ENCODE data around the gene NAPSA. TPM values are rescaled to one million over a fixed set of nuclear protein-coding genes. Genes with fewer than 3 reads are reported as not detected.
"Not testable (repeated sequence)": the region's sequence is repeated elsewhere in the genome, so short reads cannot be mapped to it uniquely, and the experiment has no call there.

NAPSA gene
- total and polyA plus RNA-seq, 2 of the 8 experiments (the other 6 are each of a cell fraction or from before 2014, with no cell fraction given), result 0.71 to 0.73 TPM

- DNase-seq (ENCODE audit: low read depth in 1 of 2, low spot score in 2 of 2); H4K5ac ChIP-seq (ENCODE audit: insufficient read length, low read depth, low read length); H3K27ac ChIP-seq (ENCODE audit: low read depth, low read length); H3K14ac ChIP-seq (ENCODE audit: insufficient read length); H2BK12ac ChIP-seq (ENCODE audit: low read depth, low read length); H2BK120ac ChIP-seq (replicated peaks; ENCODE audit: low read depth, low read length); H2BK20ac ChIP-seq (ENCODE audit: low read length); H3K4me3 ChIP-seq (ENCODE audit: extremely low read depth in 1 of 4, insufficient read depth in 2 of 4, low read depth in 3 of 4, low read length in 4 of 4); H3K23me2 ChIP-seq (ENCODE audit: low read depth, low read length); H3K9ac ChIP-seq (replicated peaks in 1 of 4; ENCODE audit: extremely low read depth in 1 of 4, low read depth in 3 of 4, low read length in 3 of 4); H3K79me1 ChIP-seq (ENCODE audit: low read depth, low read length); H4K20me1 ChIP-seq (replicated peaks in 1 of 2; ENCODE audit: control insufficient read depth in 1 of 2, insufficient read depth in 2 of 2, low read length in 2 of 2); H3K56ac ChIP-seq (replicated peaks; ENCODE audit: insufficient read length, low read depth, low read length); H2AFZ ChIP-seq (ENCODE audit: low read length); H4K8ac ChIP-seq (ENCODE audit: extremely low read depth, insufficient read depth, low read length); FAIRE-seq; H3K4ac ChIP-seq (replicated peaks; ENCODE audit: insufficient read length, low read depth, low read length); H3K4me1 ChIP-seq (replicated peaks in 1 of 4; ENCODE audit: control insufficient read depth in 3 of 4, insufficient read depth in 4 of 4, low read length in 3 of 4); H2BK5ac ChIP-seq (ENCODE audit: low read depth, low read length); H3K18ac ChIP-seq (ENCODE audit: extremely low read depth, low read length); H3K27me3 ChIP-seq (replicated peaks in 1 of 4; ENCODE audit: control insufficient read depth in 3 of 4, extremely low read depth in 1 of 4, insufficient read depth in 3 of 4, low read length in 3 of 4); H3K23ac ChIP-seq (ENCODE audit: insufficient read length); POLR2A ChIA-PET (ENCODE audit: partially characterized antibody); H2AK5ac ChIP-seq (ENCODE audit: low read depth, low read length); H3K4me2 ChIP-seq (ENCODE audit: insufficient read depth in 1 of 2, low read depth in 2 of 2, low read length in 2 of 2); H2BK15ac ChIP-seq (ENCODE audit: low read length); H4K91ac ChIP-seq (replicated peaks; ENCODE audit: insufficient read length, low read length): not testable (repeated sequence)
- peaks cover 3 to 58% of the 10 kb centered on the region in 2 experiments; a peak in 3 of 4 replicates for H3K79me2 ChIP-seq (ENCODE audit: control insufficient read depth in 1 of 2, insufficient read depth in 2 of 2, low read length in 2 of 2)
- WGBS, 2 experiments (ENCODE audit: extremely low coverage in 1 of 2, insufficient coverage in 1 of 2, insufficient read length in 1 of 2, insufficient replicate concordance in 2 of 2, low coverage in 1 of 2, low lambda C conversion rate in 2 of 2, missing lambda C conversion rate in 1 of 2), result 96% methylated on average over 15 of the region's 23 CpGs; no CpG with 5 or more reads in 1 of the 2 experiments
- peaks cover 4 to 14% of the 10 kb centered on the region in 2 experiments; a peak in 2 of 4 replicates for H3K9me3 ChIP-seq (ENCODE audit: insufficient read depth in 2 of 2, low read depth in 1 of 2, low read length in 1 of 2)
- peaks cover 6 to 28% (median 15%) of the 10 kb centered on the region in 4 experiments; a peak in 7 of 8 replicates for H3K36me3 ChIP-seq (ENCODE audit: control insufficient read depth in 2 of 4, insufficient read depth in 4 of 4, low read length in 3 of 4)
- CTCF ChIA-PET (ENCODE audit: partially characterized antibody), result interaction anchor here (1.0 kb wide), 1 partner anchor 24 kb away, joined by 4 read pairs; no protein-coding TSS in a partner anchor
Observed at GRCh38 chr19:50390952-50391351, 25.5 kb upstream of the NAPSA start.

DNA sequence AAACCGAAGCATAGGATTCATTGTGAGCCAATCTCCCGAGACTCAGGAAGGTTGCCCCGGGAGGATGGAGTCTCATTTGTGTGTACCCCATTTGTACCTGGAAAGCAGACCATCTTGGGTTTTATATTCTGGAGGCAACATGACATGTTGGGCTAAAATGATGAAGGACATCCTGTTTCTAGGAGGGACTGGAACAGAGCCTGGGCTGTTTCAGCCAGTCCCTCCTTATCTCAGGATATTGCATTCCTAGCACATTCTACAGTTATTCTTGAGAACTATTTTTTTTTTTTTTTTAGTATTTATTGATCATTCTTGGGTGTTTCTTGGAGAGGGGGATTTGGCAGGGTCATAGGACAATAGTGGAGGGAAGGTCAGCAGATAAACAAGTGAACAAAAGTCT, 24.9 kb upstream of the NAPSA start:
- not testable (repeated sequence) for H4K8ac ChIP-seq (ENCODE audit: extremely low read depth, insufficient read depth, low read length); H2AFZ ChIP-seq (ENCODE audit: low read length); H3K27me3 ChIP-seq (replicated peaks in 1 of 4; ENCODE audit: control insufficient read depth in 3 of 4, extremely low read depth in 1 of 4, insufficient read depth in 3 of 4, low read length in 3 of 4); H3K14ac ChIP-seq (ENCODE audit: insufficient read length); H2BK20ac ChIP-seq (ENCODE audit: low read length); H2BK12ac ChIP-seq (ENCODE audit: low read depth, low read length); H3K56ac ChIP-seq (replicated peaks; ENCODE audit: insufficient read length, low read depth, low read length); H3K9ac ChIP-seq (replicated peaks in 1 of 4; ENCODE audit: extremely low read depth in 1 of 4, low read depth in 3 of 4, low read length in 3 of 4); H3K4me2 ChIP-seq (ENCODE audit: insufficient read depth in 1 of 2, low read depth in 2 of 2, low read length in 2 of 2); H2BK120ac ChIP-seq (replicated peaks; ENCODE audit: low read depth, low read length); H3K4me1 ChIP-seq (replicated peaks in 1 of 4; ENCODE audit: control insufficient read depth in 3 of 4, insufficient read depth in 4 of 4, low read length in 3 of 4); H3K18ac ChIP-seq (ENCODE audit: extremely low read depth, low read length); H3K27ac ChIP-seq (ENCODE audit: low read depth, low read length); H3K23ac ChIP-seq (ENCODE audit: insufficient read length); H2BK15ac ChIP-seq (ENCODE audit: low read length); H3K4me3 ChIP-seq (ENCODE audit: extremely low read depth in 1 of 4, insufficient read depth in 2 of 4, low read depth in 3 of 4, low read length in 4 of 4); FAIRE-seq; H3K23me2 ChIP-seq (ENCODE audit: low read depth, low read length); H2AK5ac ChIP-seq (ENCODE audit: low read depth, low read length); H2BK5ac ChIP-seq (ENCODE audit: low read depth, low read length); H3K4ac ChIP-seq (replicated peaks; ENCODE audit: insufficient read length, low read depth, low read length); H4K5ac ChIP-seq (ENCODE audit: insufficient read length, low read depth, low read length); DNase-seq (ENCODE audit: low read depth in 1 of 2, low spot score in 2 of 2); H4K91ac ChIP-seq (replicated peaks; ENCODE audit: insufficient read length, low read length)
- Histone ChIP-seq H3K79me2 (ENCODE audit: control insufficient read depth in 1 of 2, insufficient read depth in 2 of 2, low read length in 2 of 2) (peaks cover 8 to 60% of the 10 kb centered on the region in 2 experiments; a peak in 3 of 4 replicates), H3K9me3 (ENCODE audit: insufficient read depth in 2 of 2, low read depth in 1 of 2, low read length in 1 of 2) (peaks cover 4 to 14% of the 10 kb centered on the region in 2 experiments; a peak in 2 of 4 replicates), H3K79me1 (ENCODE audit: low read depth, low read length) (peaks cover 12% of the 10 kb centered on the region), H3K36me3 (ENCODE audit: control insufficient read depth in 2 of 4, insufficient read depth in 4 of 4, low read length in 3 of 4) (peaks cover 6 to 28% (median 15%) of the 10 kb centered on the region in 4 experiments; a peak in 7 of 8 replicates), H4K20me1 (replicated peaks in 1 of 2; ENCODE audit: control insufficient read depth in 1 of 2, insufficient read depth in 2 of 2, low read length in 2 of 2) (peaks cover 5 to 12% of the 10 kb centered on the region in 2 experiments)
- CTCF ChIA-PET (ENCODE audit: partially characterized antibody), result interaction anchor here (0.6 kb wide), 1 partner anchor 80 kb away, joined by 3 read pairs; no protein-coding TSS in a partner anchor
- 97% methylated on average over 3 of the region's 3 CpGs; no CpG with 5 or more reads in 1 of the 2 experiments for WGBS, 2 experiments (ENCODE audit: extremely low coverage in 1 of 2, insufficient coverage in 1 of 2, insufficient read length in 1 of 2, insufficient replicate concordance in 2 of 2, low coverage in 1 of 2, low lambda C conversion rate in 2 of 2, missing lambda C conversion rate in 1 of 2)
- POLR2A ChIA-PET (ENCODE audit: partially characterized antibody), result interaction anchor here (1.3 kb wide), 1 partner anchor 9 kb away, joined by 3 read pairs; no protein-coding TSS in a partner anchor

All from H1 (cell line).